GM19395 (cell line): Measurements from ENCODE around the gene PLSCR4.
"Not testable (repeated sequence)": the region's sequence is repeated elsewhere in the genome, so short reads cannot be mapped to it uniquely, and the experiment has no call there.

Source experiments
- ATAC-seq: cut with Tn5 transposase; IDR thresholded peaks from one replicate; pipeline ENCODE4 v1.9.1; 2021; ENCODE audit warnings: mild to moderate bottlenecking, moderate library complexity; ENCODE audit not compliant: unreplicated experiment

The PLSCR4 gene

GRCh38 chr3:146250449-146251382 lies at the start of gene PLSCR4:
PLSCR4 (minus strand) TSS chr3:146251105; CDS start chr3:146222071, 29,034 bp downstream.
- peak; percentile 54 for ATAC-seq

GRCh38 chr3:146293401-146293800 lies 42.5 kb upstream of the PLSCR4 start:
- ATAC-seq, result not testable (repeated sequence)

- no peak for ATAC-seq
Observed at GRCh38 chr3:146283781-146284445, 33.0 kb upstream of the PLSCR4 start.

GRCh38 chr3:146280864-146281263 lies 30.0 kb upstream of the PLSCR4 start:
- ATAC-seq, result no peak

GRCh38 chr3:146279951-146280350 lies 29.0 kb upstream of the PLSCR4 start:
- no peak for ATAC-seq

GRCh38 chr3:146279013-146279412 lies 28.1 kb upstream of the PLSCR4 start:
- ATAC-seq, result no peak

- ATAC-seq, result no peak
Observed at GRCh38 chr3:146277953-146278631, 27.2 kb upstream of the PLSCR4 start.

- no peak for ATAC-seq
Observed at GRCh38 chr3:146275476-146275875, 24.6 kb upstream of the PLSCR4 start.

GRCh38 chr3:146274833-146275232 lies 23.9 kb upstream of the PLSCR4 start:
- no peak for ATAC-seq

GRCh38 chr3:146273721-146274407 lies 23.0 kb upstream of the PLSCR4 start:
- ATAC-seq, result no peak

GRCh38 chr3:146271180-146271579 lies 20.3 kb upstream of the PLSCR4 start:
- ATAC-seq, result no peak

GRCh38 chr3:146269271-146269670 lies 18.4 kb upstream of the PLSCR4 start:
- no peak for ATAC-seq

- ATAC-seq, result no peak
Observed at GRCh38 chr3:146268535-146269219, 17.8 kb upstream of the PLSCR4 start.

- no peak for ATAC-seq
Observed at GRCh38 chr3:146265720-146266119, 14.8 kb upstream of the PLSCR4 start.

- ATAC-seq, result no peak
Observed at GRCh38 chr3:146262371-146263110, 11.6 kb upstream of the PLSCR4 start.

- no peak for ATAC-seq
Observed at GRCh38 chr3:146259880-146260589, 9.1 kb upstream of the PLSCR4 start.

- ATAC-seq, result no peak
Observed at GRCh38 chr3:146256851-146257486, 6.1 kb upstream of the PLSCR4 start.

GRCh38 chr3:146252445-146252844 lies 1.5 kb upstream of the PLSCR4 start:
- not testable (repeated sequence) for ATAC-seq
